GM18870 (cell line): Measurements from ENCODE around the gene PRPF38B.
A peak's percentile ranks its signal among the peaks of the same experiment; 100 is the strongest.
"Not testable (repeated sequence)": the region's sequence is repeated elsewhere in the genome, so short reads cannot be mapped to it uniquely, and the experiment has no call there.

Source experiments
- ATAC-seq: cut with Tn5 transposase; IDR thresholded peaks from one replicate; pipeline ENCODE4 v1.9.1; 2021; ENCODE audit warnings: moderate library complexity; ENCODE audit not compliant: unreplicated experiment

Gene PRPF38B

GRCh38 chr1:108691942-108692723 lies at the start of gene PRPF38B:
Gene PRPF38B, plus strand, starts transcription at chr1:108692310. Its CDS starts 282 bp downstream, at chr1:108692592.
- ATAC-seq: peak; percentile 75

GRCh38 chr1:108643492-108644335 lies 48.4 kb upstream of the PRPF38B start:
- ATAC-seq: peak; percentile 57

GRCh38 chr1:108644984-108645383 lies 47.1 kb upstream of the PRPF38B start:
- no peak for ATAC-seq

GRCh38 chr1:108645564-108646184 lies 46.4 kb upstream of the PRPF38B start:
- ATAC-seq: no peak

- no peak for ATAC-seq
Measured at GRCh38 chr1:108646265-108646647, 45.9 kb upstream of the PRPF38B start.

- peak; percentile 65 for ATAC-seq
Measured at GRCh38 chr1:108646648-108647269, 45.4 kb upstream of the PRPF38B start.

- ATAC-seq: no peak
Measured at GRCh38 chr1:108653431-108654105, 38.5 kb upstream of the PRPF38B start.

- no peak for ATAC-seq
Measured at GRCh38 chr1:108657356-108658080, 34.6 kb upstream of the PRPF38B start.

GRCh38 chr1:108661030-108661609 lies 31.0 kb upstream of the PRPF38B start, which contains the start of gene HENMT1:
Gene HENMT1, minus strand, starts transcription at chr1:108661093. Its CDS starts 1,209 bp downstream, at chr1:108659884.
- ATAC-seq: peak; percentile 72

GRCh38 chr1:108663074-108663473 lies 29.0 kb upstream of the PRPF38B start:
- ATAC-seq: no peak

GRCh38 chr1:108664481-108664880 lies 27.6 kb upstream of the PRPF38B start:
- ATAC-seq: no peak

GRCh38 chr1:108665067-108665466 lies 27.0 kb upstream of the PRPF38B start:
- no peak for ATAC-seq

- no peak for ATAC-seq
Measured at GRCh38 chr1:108665771-108666170, 26.3 kb upstream of the PRPF38B start.

- not testable (repeated sequence) for ATAC-seq
Measured at GRCh38 chr1:108667422-108667821, 24.7 kb upstream of the PRPF38B start.

- no peak for ATAC-seq
Measured at GRCh38 chr1:108668777-108669176, 23.3 kb upstream of the PRPF38B start.

GRCh38 chr1:108669679-108670078 lies 22.4 kb upstream of the PRPF38B start:
- no peak for ATAC-seq

- ATAC-seq: no peak
Measured at GRCh38 chr1:108670131-108670773, 21.9 kb upstream of the PRPF38B start.

- ATAC-seq: no peak
Measured at GRCh38 chr1:108671143-108671542, 21.0 kb upstream of the PRPF38B start.

GRCh38 chr1:108678706-108679105 lies 13.4 kb upstream of the PRPF38B start:
- no peak for ATAC-seq
